Right lobe of liver (tissue), 4 donors: ENCODE data around the gene KRT8.

Source experiments
- CTCF ChIP-seq, 4 donors: fragments of 200-600 bp in 3 of 4; fragments of 450-650 bp in 1 of 4; IDR thresholded peaks; one replicate each; pipeline versions ENCODE4 v1.5.1 to v1.8.0; 2016 to 2022; ENCODE audit warnings: antibody characterized with exemption in 4 of 4, mild to moderate bottlenecking in 2 of 4
- POLR2A ChIP-seq: fragments of 450-650 bp; IDR thresholded peaks from one replicate; pipeline ENCODE4 v1.6.1; 2017; ENCODE audit warnings: antibody characterized with exemption, mild to moderate bottlenecking
- donor health status: DM: no; HTN: no; CAD: no.
- donor health status: DM: no; HTN: no; CAD: no.
- donor health status: DM: no; HTN: yes; CAD: no.

GRCh38 chr12:52918784-52919183, 13.9 kb upstream of the KRT8 start:
- TF ChIP-seq POLR2A (no peak), CTCF (IDR thresholded peaks at IDR 0.05) (no peak)
